BJ (cell line): Measurements from ENCODE around the gene RSPH6A. TPM values are rescaled to one million over a fixed set of nuclear protein-coding genes. Genes with fewer than 3 reads are reported as not detected.

ENCODE experiments used
- CTCF ChIA-PET: fragments of 350-600 bp; formaldehyde crosslinking; extraction: SDS; loops from one replicate; lab custom pipeline; 2021; ENCODE audit warnings: antibody characterized with exemption, inconsistent platforms; lab: Yijun Ruan, JAX
- POLR2A ChIA-PET: fragments of 300-600 bp; sonication (Branson Sonifier 250); formaldehyde crosslinking; extraction: SDS; loops from one replicate; lab custom pipeline; 2021; ENCODE audit warnings: antibody characterized with exemption; lab: Charles Lee
- DNase-seq: peaks from one replicate; pipeline ENCODE4 v3.0.0-alpha.2; 2011; ENCODE audit warnings: low read depth
- H3K27me3 ChIP-seq: 2 replicates; pipeline ENCODE4 v1.6.0; 2011; ENCODE audit warnings: low read length; ENCODE audit not compliant: control insufficient read depth, insufficient read depth
- H3K36me3 ChIP-seq: 2 replicates; pipeline ENCODE4 v1.5.1; 2011; ENCODE audit warnings: low read length; ENCODE audit not compliant: control insufficient read depth, insufficient read depth
- H3K4me3 ChIP-seq: 2 replicates; pipeline ENCODE4 v1.5.1; 2011; ENCODE audit warnings: low read depth, mild to moderate bottlenecking, control low read depth, low read length
- polyA plus RNA-seq: library from polyadenylated mRNA; depleted of rRNA; stranded (reverse); fragments of >200 nt; gene quantifications from 2 replicates; pipeline ENCODE4 v1.2.3, GENCODE V29; 2011
- TF ChIP-seq, protein P1 (sequence below): IDR thresholded peaks from 2 replicates; pipeline ENCODE4 v1.5.1; 2011; ENCODE audit warnings: low read depth, mild to moderate bottlenecking, control low read depth, inconsistent platforms, low read length, moderate library complexity; ENCODE audit not compliant: insufficient read depth

RSPH6A gene
- polyA plus RNA-seq, 1 experiment = not detected

DNA sequence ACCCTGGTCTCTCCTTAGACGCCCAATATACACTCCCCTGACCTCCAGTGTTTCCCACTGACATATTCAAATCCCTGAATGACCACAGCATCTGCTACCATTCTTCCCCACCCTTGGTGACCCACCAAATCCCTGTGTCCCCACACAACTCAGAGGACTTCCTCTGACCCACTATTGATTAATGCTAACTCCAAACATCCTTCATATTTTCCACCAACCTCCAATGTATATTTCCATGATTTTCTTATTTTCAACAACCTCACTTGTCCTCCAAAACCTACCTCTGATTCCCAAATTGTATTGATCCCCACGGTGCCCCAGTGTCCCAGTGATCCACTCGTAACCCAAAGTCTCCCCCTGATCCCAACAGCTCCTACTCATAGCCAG lies 21.9 kb downstream of the RSPH6A start:
- H3K36me3 ChIP-seq = peaks cover 14% of the 10 kb centered on the region
- no peak for DNase-seq
- ChIA-PET CTCF (interaction anchor here (0.7 to 3.3 kb wide), 6 partner anchors 11 to 100 kb away, joined by 3 to 18 read pairs (median 10); partner anchors contain the start of genes DMPK, QPCTL and SIX5), POLR2A (interaction anchor here (0.6 to 1.2 kb wide), 4 partner anchors 10 to 108 kb away, joined by 3 to 16 read pairs (median 7); partner anchors contain the start of genes DMPK and SIX5)
- H3K27me3 ChIP-seq = no peaks in the 10 kb centered on the region
- TF ChIP-seq, protein P1, sequence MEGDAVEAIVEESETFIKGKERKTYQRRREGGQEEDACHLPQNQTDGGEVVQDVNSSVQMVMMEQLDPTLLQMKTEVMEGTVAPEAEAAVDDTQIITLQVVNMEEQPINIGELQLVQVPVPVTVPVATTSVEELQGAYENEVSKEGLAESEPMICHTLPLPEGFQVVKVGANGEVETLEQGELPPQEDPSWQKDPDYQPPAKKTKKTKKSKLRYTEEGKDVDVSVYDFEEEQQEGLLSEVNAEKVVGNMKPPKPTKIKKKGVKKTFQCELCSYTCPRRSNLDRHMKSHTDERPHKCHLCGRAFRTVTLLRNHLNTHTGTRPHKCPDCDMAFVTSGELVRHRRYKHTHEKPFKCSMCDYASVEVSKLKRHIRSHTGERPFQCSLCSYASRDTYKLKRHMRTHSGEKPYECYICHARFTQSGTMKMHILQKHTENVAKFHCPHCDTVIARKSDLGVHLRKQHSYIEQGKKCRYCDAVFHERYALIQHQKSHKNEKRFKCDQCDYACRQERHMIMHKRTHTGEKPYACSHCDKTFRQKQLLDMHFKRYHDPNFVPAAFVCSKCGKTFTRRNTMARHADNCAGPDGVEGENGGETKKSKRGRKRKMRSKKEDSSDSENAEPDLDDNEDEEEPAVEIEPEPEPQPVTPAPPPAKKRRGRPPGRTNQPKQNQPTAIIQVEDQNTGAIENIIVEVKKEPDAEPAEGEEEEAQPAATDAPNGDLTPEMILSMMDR = no peak
- no peak overlapping the region for H3K4me3 ChIP-seq

- no peaks in the 10 kb centered on the region for H3K27me3 ChIP-seq
- TF ChIP-seq, protein P1 = no peak
- DNase-seq = peak; percentile 85
- peak within 1 kb of the TSS; percentile 54 for H3K4me3 ChIP-seq
- CTCF ChIA-PET = interaction anchor here (0.6 to 3.3 kb wide), 7 partner anchors 10 to 1576 kb away, joined by 3 to 18 read pairs (median 8); partner anchors contain the start of genes DMPK, QPCTL and SIX5
- H3K36me3 ChIP-seq = peaks cover 16% of the 10 kb centered on the region
- POLR2A ChIA-PET = interaction anchor here (0.6 to 1.2 kb wide), 4 partner anchors 10 to 107 kb away, joined by 3 to 16 read pairs (median 7); partner anchors contain the start of genes DMPK and SIX5
Observed at GRCh38 chr19:45792470-45793177, 22.5 kb downstream of the RSPH6A start, which contains the start of gene DMWD. TSS of gene DMWD (minus strand) at chr19:45792845. CDS start at chr19:45792756, 89 bp downstream.

- DNase-seq = no peak
- TF ChIP-seq, protein P1 = no peak
- H3K36me3 ChIP-seq = peaks cover 19% of the 10 kb centered on the region
- H3K4me3 ChIP-seq = peak overlapping the region; percentile 54
- ChIA-PET POLR2A (interaction anchor here (1.2 kb wide), 1 partner anchor 9 kb away, joined by 16 read pairs; the partner anchor contains the start of gene DMPK), CTCF (interaction anchor here (1.7 to 3.3 kb wide), 4 partner anchors 10 to 99 kb away, joined by 8 to 18 read pairs (median 14); partner anchors contain the start of genes DMPK, QPCTL and SIX5)
- H3K27me3 ChIP-seq = no peaks in the 10 kb centered on the region
Observed at GRCh38 chr19:45791744-45792469, 23.2 kb downstream of the RSPH6A start.

- ChIA-PET POLR2A (no interaction called here), CTCF (interaction anchor here (0.6 to 2.4 kb wide), 3 partner anchors 8 to 21 kb away, joined by 3 to 13 read pairs (median 4); partner anchors contain the start of gene DMPK)
- no peak for DNase-seq
- peak overlapping the region; percentile 54; the same call in 1 of the 2 replicates for H3K4me3 ChIP-seq
- H3K36me3 ChIP-seq = peaks cover 27% of the 10 kb centered on the region
- TF ChIP-seq, protein P1 = no peak
- H3K27me3 ChIP-seq = no peaks in the 10 kb centered on the region
Observed at GRCh38 chr19:45790942-45791341, 24.2 kb downstream of the RSPH6A start.
